Measurements from ENCODE around the gene NTNG2.

Gene NTNG2

GRCh38 chr9:132146039-132146438 is 15.8 kb upstream of the NTNG2 start:
- DNase-seq (ENCODE audit: low read depth), result no peak
- TF ChIP-seq CTCF (conservative IDR thresholded peaks at IDR 0.05; ENCODE audit: control insufficient read depth, insufficient read depth, low read depth, low read length), result no peak
- H3K4me3 ChIP-seq (ENCODE audit: control insufficient read depth, low read depth, low read length), result no peak overlapping the region

- no peak overlapping the region for H3K4me3 ChIP-seq (ENCODE audit: control insufficient read depth, low read depth, low read length)
- no peak for TF ChIP-seq CTCF (conservative IDR thresholded peaks at IDR 0.05; ENCODE audit: control insufficient read depth, insufficient read depth, low read depth, low read length)
- DNase-seq (ENCODE audit: low read depth), result no peak
Observed at GRCh38 chr9:132146575-132146974, 15.3 kb upstream of the NTNG2 start.

GRCh38 chr9:132147331-132147730 is 14.5 kb upstream of the NTNG2 start:
- H3K4me3 ChIP-seq (ENCODE audit: control insufficient read depth, low read depth, low read length), result no peak overlapping the region
- DNase-seq (ENCODE audit: low read depth), result no peak
- no peak for TF ChIP-seq CTCF (conservative IDR thresholded peaks at IDR 0.05; ENCODE audit: control insufficient read depth, insufficient read depth, low read depth, low read length)

- TF ChIP-seq CTCF (conservative IDR thresholded peaks at IDR 0.05; ENCODE audit: control insufficient read depth, insufficient read depth, low read depth, low read length), result no peak
- DNase-seq (ENCODE audit: low read depth), result no peak
- no peak overlapping the region for H3K4me3 ChIP-seq (ENCODE audit: control insufficient read depth, low read depth, low read length)
Observed at GRCh38 chr9:132147839-132148238, 14.0 kb upstream of the NTNG2 start.

- no peak overlapping the region for H3K4me3 ChIP-seq (ENCODE audit: control insufficient read depth, low read depth, low read length)
- no peak for TF ChIP-seq CTCF (conservative IDR thresholded peaks at IDR 0.05; ENCODE audit: control insufficient read depth, insufficient read depth, low read depth, low read length)
- DNase-seq (ENCODE audit: low read depth), result no peak
Observed at GRCh38 chr9:132150256-132150655, 11.6 kb upstream of the NTNG2 start.

- TF ChIP-seq CTCF (conservative IDR thresholded peaks at IDR 0.05; ENCODE audit: control insufficient read depth, insufficient read depth, low read depth, low read length), result no peak
- no peak overlapping the region for H3K4me3 ChIP-seq (ENCODE audit: control insufficient read depth, low read depth, low read length)
- DNase-seq (ENCODE audit: low read depth), result no peak
Observed at GRCh38 chr9:132151118-132151517, 10.7 kb upstream of the NTNG2 start.

GRCh38 chr9:132152231-132152630 is 9.6 kb upstream of the NTNG2 start:
- DNase-seq (ENCODE audit: low read depth), result no peak
- H3K4me3 ChIP-seq (ENCODE audit: control insufficient read depth, low read depth, low read length), result no peak overlapping the region
- TF ChIP-seq CTCF (conservative IDR thresholded peaks at IDR 0.05; ENCODE audit: control insufficient read depth, insufficient read depth, low read depth, low read length), result no peak
